GM18868 (cell line): ENCODE data around the gene ENTHD1.
"Not testable (repeated sequence)": the region's sequence is repeated elsewhere in the genome, so short reads cannot be mapped to it uniquely, and the experiment has no call there.

Experiments used
- ATAC-seq: cut with Tn5 transposase; IDR thresholded peaks from one replicate; pipeline ENCODE4 v1.9.1; 2021; ENCODE audit warnings: mild to moderate bottlenecking, moderate library complexity; ENCODE audit not compliant: unreplicated experiment

The ENTHD1 gene

GRCh38 chr22:39851606-39852315 lies 41.8 kb downstream of the ENTHD1 start:
- no peak for ATAC-seq

GRCh38 chr22:39847477-39847876 lies 46.1 kb downstream of the ENTHD1 start:
- ATAC-seq, result no peak

GRCh38 chr22:39846539-39846938 lies 47.0 kb downstream of the ENTHD1 start:
- not testable (repeated sequence) for ATAC-seq

GRCh38 chr22:39845529-39845928 lies 48.0 kb downstream of the ENTHD1 start:
- ATAC-seq, result no peak

GRCh38 chr22:39839917-39840510 lies 53.5 kb downstream of the ENTHD1 start:
- ATAC-seq, result no peak

- ATAC-seq, result no peak
These were observed 54.4 kb downstream of the ENTHD1 start for GRCh38 chr22:39839204-39839603.

GRCh38 chr22:39833610-39834009 lies 60.0 kb downstream of the ENTHD1 start:
- ATAC-seq, result no peak

- ATAC-seq, result no peak
These were observed 60.5 kb downstream of the ENTHD1 start for GRCh38 chr22:39833093-39833492.

- no peak for ATAC-seq
These were observed 60.9 kb downstream of the ENTHD1 start for GRCh38 chr22:39832627-39833074.

- peak; percentile 82 for ATAC-seq
These were observed 67.9 kb downstream of the ENTHD1 start for GRCh38 chr22:39825661-39826102.

GRCh38 chr22:39821008-39821407 lies 72.6 kb downstream of the ENTHD1 start:
- ATAC-seq, result no peak

- no peak for ATAC-seq
These were observed 73.3 kb downstream of the ENTHD1 start for GRCh38 chr22:39820256-39820655.

- no peak for ATAC-seq
These were observed 74.1 kb downstream of the ENTHD1 start for GRCh38 chr22:39819429-39819828.

GRCh38 chr22:39818094-39818493 lies 75.5 kb downstream of the ENTHD1 start:
- ATAC-seq, result no peak

GRCh38 chr22:39815932-39816331 lies 77.6 kb downstream of the ENTHD1 start:
- no peak for ATAC-seq

GRCh38 chr22:39814899-39815298 lies 78.7 kb downstream of the ENTHD1 start:
- no peak for ATAC-seq

GRCh38 chr22:39809772-39810557 lies 83.6 kb downstream of the ENTHD1 start:
- ATAC-seq, result no peak

- no peak for ATAC-seq
These were observed 85.5 kb downstream of the ENTHD1 start for GRCh38 chr22:39808081-39808480.

GRCh38 chr22:39806109-39806508 lies 87.5 kb downstream of the ENTHD1 start:
- no peak for ATAC-seq

GRCh38 chr22:39805117-39805516 lies 88.4 kb downstream of the ENTHD1 start:
- no peak for ATAC-seq

- no peak for ATAC-seq
These were observed 90.9 kb downstream of the ENTHD1 start for GRCh38 chr22:39802682-39803081.
